ENCODE measurements around the gene ZNF668. TPM values are rescaled to one million over a fixed set of nuclear protein-coding genes. Genes with fewer than 3 reads are reported as not detected.

ZNF668 gene
- total and polyA plus RNA-seq, 4 donors = 4.0 to 13.2 (median 10.7) TPM

GRCh38 chr16:31099860-31100638, 26.0 kb upstream of the ZNF668 start:
- 63 to 84% methylated on average over 4 of the region's 4 CpGs for WGBS, 2 donors
- Histone ChIP-seq H3K4me3 (no peak overlapping the region), H3K4me1 (ENCODE audit: control insufficient read depth in 5 of 5, insufficient read depth in 5 of 5, low read length in 5 of 5) (no peaks in the 10 kb centered on the region), H3K36me3 (ENCODE audit: control insufficient read depth in 4 of 4, insufficient read depth in 4 of 4, low read length in 4 of 4) (no peaks in the 10 kb centered on the region), H3K9me3 (ENCODE audit: control insufficient read depth in 4 of 4, insufficient read depth in 3 of 4, low read length in 3 of 4) (no peaks in the 10 kb centered on the region), H3K27me3 (ENCODE audit: control insufficient read depth in 3 of 3, insufficient read depth in 3 of 3, low read length in 2 of 3) (no peaks in the 10 kb centered on the region), H3K27ac (ENCODE audit: low read depth in 1 of 2, low read length in 1 of 2) (no peak overlapping the region), H3K9ac (ENCODE audit: insufficient read depth in 1 of 2, low read length in 2 of 2) (no peak overlapping the region)
- no peak for TF ChIP-seq CTCF (IDR thresholded peaks at IDR 0.05; ENCODE audit: control extremely low read depth, extremely low read depth)
- DNase-seq (no peak), ATAC-seq (ENCODE audit: insufficient read depth, low FRiP score) (no peak)

- H3K36me3 ChIP-seq (ENCODE audit: control insufficient read depth in 4 of 4, insufficient read depth in 4 of 4, low read length in 4 of 4) = peaks cover 0 to 7% (median 2%) of the 10 kb centered on the region in 4 donors
- H3K4me3 ChIP-seq = peak within 1 kb of the TSS; percentile 74
- TF ChIP-seq CTCF (IDR thresholded peaks at IDR 0.05; ENCODE audit: control extremely low read depth, extremely low read depth) = no peak
- peaks cover 0 to 4% (median 3%) of the 10 kb centered on the region in 5 donors for H3K4me1 ChIP-seq (ENCODE audit: control insufficient read depth in 5 of 5, insufficient read depth in 5 of 5, low read length in 5 of 5)
- no peaks in the 10 kb centered on the region for H3K27me3 ChIP-seq (ENCODE audit: control insufficient read depth in 3 of 3, insufficient read depth in 3 of 3, low read length in 2 of 3)
- ATAC-seq (ENCODE audit: insufficient read depth, low FRiP score) (peak; percentile 95), DNase-seq (peak; percentile 93 to 95 (median 94))
- H3K9ac ChIP-seq (ENCODE audit: insufficient read depth in 1 of 2, low read length in 2 of 2) = peak within 1 kb of the TSS; percentile 58 to 73
- 0% methylated on average over 62 to 69 of the region's 69 CpGs for WGBS, 2 donors
- no peaks in the 10 kb centered on the region for H3K9me3 ChIP-seq (ENCODE audit: control insufficient read depth in 4 of 4, insufficient read depth in 3 of 4, low read length in 3 of 4)
- peak within 1 kb of the TSS; percentile 80 to 86 for H3K27ac ChIP-seq (ENCODE audit: low read depth in 1 of 2, low read length in 1 of 2)
Observed at GRCh38 chr16:31094424-31095120, 20.5 kb upstream of the ZNF668 start, which contains the start of gene VKORC1. Gene VKORC1, minus strand, starts transcription at chr16:31094797. Its CDS starts 68 bp downstream, at chr16:31094729.

- peak overlapping the region; percentile 58 to 73 for H3K9ac ChIP-seq (ENCODE audit: insufficient read depth in 1 of 2, low read length in 2 of 2)
- TF ChIP-seq CTCF (IDR thresholded peaks at IDR 0.05; ENCODE audit: control extremely low read depth, extremely low read depth) = no peak
- H3K27ac ChIP-seq (ENCODE audit: low read depth in 1 of 2, low read length in 1 of 2) = peak overlapping the region; percentile 80 to 86
- DNase-seq (peak in 2 of 3 donors; percentile 23 to 38), ATAC-seq (ENCODE audit: insufficient read depth, low FRiP score) (no peak)
- H3K9me3 ChIP-seq (ENCODE audit: control insufficient read depth in 4 of 4, insufficient read depth in 3 of 4, low read length in 3 of 4) = no peaks in the 10 kb centered on the region
- H3K4me3 ChIP-seq = peak overlapping the region; percentile 74
- 1 to 2% methylated on average over 20 of the region's 20 CpGs for WGBS, 2 donors
- peaks cover 0 to 4% (median 3%) of the 10 kb centered on the region in 5 donors for H3K4me1 ChIP-seq (ENCODE audit: control insufficient read depth in 5 of 5, insufficient read depth in 5 of 5, low read length in 5 of 5)
- H3K36me3 ChIP-seq (ENCODE audit: control insufficient read depth in 4 of 4, insufficient read depth in 4 of 4, low read length in 4 of 4) = peaks cover 0 to 10% (median 2%) of the 10 kb centered on the region in 4 donors
- no peaks in the 10 kb centered on the region for H3K27me3 ChIP-seq (ENCODE audit: control insufficient read depth in 3 of 3, insufficient read depth in 3 of 3, low read length in 2 of 3)
Observed at GRCh38 chr16:31094088-31094423, 20.0 kb upstream of the ZNF668 start.
